Stomach smooth muscle (tissue), 2 donors: ENCODE results near the gene PEAK3.

Experiments
- H3K27ac ChIP-seq: one replicate; pipeline ENCODE4 v1.7.0; 2013; ENCODE audit warnings: mild to moderate bottlenecking, low read length, inconsistent platforms
- H3K27me3 ChIP-seq, 2 donors: one replicate each; pipeline ENCODE4 v1.7.0; 2013; ENCODE audit warnings: low read length in 2 of 2; ENCODE audit not compliant: insufficient read depth in 2 of 2, control insufficient read depth in 1 of 2
- H3K36me3 ChIP-seq, 2 donors: one replicate each; pipeline ENCODE4 v1.7.0; 2013; ENCODE audit warnings: low read length in 2 of 2; ENCODE audit not compliant: control insufficient read depth in 2 of 2, insufficient read depth in 2 of 2
- H3K4me1 ChIP-seq: one replicate; pipeline ENCODE4 v1.7.0; 2013; ENCODE audit warnings: low read length; ENCODE audit not compliant: control insufficient read depth, insufficient read depth
- H3K4me3 ChIP-seq, 2 donors: one replicate each; pipeline ENCODE4 v1.7.0; 2013; ENCODE audit warnings: low read length in 2 of 2
- H3K9ac ChIP-seq, 2 donors: one replicate each; pipeline ENCODE4 v1.7.0; 2013; ENCODE audit warnings: low read length in 2 of 2, mild to moderate bottlenecking in 1 of 2
- H3K9me3 ChIP-seq, 2 donors: one replicate each; pipeline ENCODE4 v1.7.0; 2013; ENCODE audit warnings: low read length in 2 of 2; ENCODE audit not compliant: control insufficient read depth in 2 of 2
- donor health status: healthy.
- donor health status: Pancreatic carcinoma.

The PEAK3 gene

GRCh38 chr19:2254064-2254872 is 27.7 kb downstream of the PEAK3 start:
- H3K27me3 ChIP-seq = peaks cover 32 to 44% of the 10 kb centered on the region in 2 donors

GRCh38 chr19:2253106-2254063 is 28.6 kb downstream of the PEAK3 start:
- H3K9ac ChIP-seq = no peak overlapping the region
- no peak overlapping the region for H3K27ac ChIP-seq
- no peaks in the 10 kb centered on the region for H3K9me3 ChIP-seq
- peaks cover 35% of the 10 kb centered on the region for H3K4me1 ChIP-seq
- peak overlapping the region in 1 of 2 donors; percentile 40 for H3K4me3 ChIP-seq
- H3K27me3 ChIP-seq = peaks cover 32 to 45% of the 10 kb centered on the region in 2 donors
- H3K36me3 ChIP-seq = no peaks in the 10 kb centered on the region

More at GRCh38 chr19:2254064-2254872, 27.7 kb downstream of the PEAK3 start:
- H3K9me3 ChIP-seq = no peaks in the 10 kb centered on the region
- no peak overlapping the region for H3K9ac ChIP-seq
- H3K36me3 ChIP-seq = no peaks in the 10 kb centered on the region
- H3K4me1 ChIP-seq = peaks cover 35% of the 10 kb centered on the region
- no peak overlapping the region for H3K27ac ChIP-seq
- no peak overlapping the region for H3K4me3 ChIP-seq

GRCh38 chr19:2252797-2253105 is 29.2 kb downstream of the PEAK3 start:
- Histone ChIP-seq H3K4me1 (peaks cover 35% of the 10 kb centered on the region), H3K4me3 (peak overlapping the region in 1 of 2 donors; percentile 40), H3K9me3 (no peaks in the 10 kb centered on the region), H3K36me3 (no peaks in the 10 kb centered on the region), H3K27me3 (peaks cover 32 to 45% of the 10 kb centered on the region in 2 donors), H3K9ac (no peak overlapping the region), H3K27ac (no peak overlapping the region)

GRCh38 chr19:2252055-2252796 is 29.7 kb downstream of the PEAK3 start:
- Histone ChIP-seq H3K9me3 (no peaks in the 10 kb centered on the region), H3K9ac (no peak overlapping the region), H3K27me3 (peaks cover 32 to 45% of the 10 kb centered on the region in 2 donors), H3K36me3 (peaks cover 4% of the 10 kb centered on the region in 2 donors), H3K27ac (no peak overlapping the region), H3K4me1 (peaks cover 35% of the 10 kb centered on the region), H3K4me3 (peak overlapping the region in 1 of 2 donors; percentile 22)

GRCh38 chr19:2251106-2252054 is 30.6 kb downstream of the PEAK3 start:
- H3K4me1 ChIP-seq = peaks cover 35% of the 10 kb centered on the region
- peaks cover 32 to 45% of the 10 kb centered on the region in 2 donors for H3K27me3 ChIP-seq

GRCh38 chr19:2250766-2251105 is 31.2 kb downstream of the PEAK3 start:
- peaks cover 35% of the 10 kb centered on the region for H3K4me1 ChIP-seq
- peaks cover 13 to 18% of the 10 kb centered on the region in 2 donors for H3K36me3 ChIP-seq
- H3K4me3 ChIP-seq = no peak overlapping the region
- no peaks in the 10 kb centered on the region for H3K9me3 ChIP-seq
- no peak overlapping the region for H3K27ac ChIP-seq
- H3K27me3 ChIP-seq = peaks cover 32 to 45% of the 10 kb centered on the region in 2 donors
- H3K9ac ChIP-seq = no peak overlapping the region

More at GRCh38 chr19:2251106-2252054, 30.6 kb downstream of the PEAK3 start:
- Histone ChIP-seq H3K36me3 (peaks cover 10 to 12% of the 10 kb centered on the region in 2 donors), H3K9me3 (no peaks in the 10 kb centered on the region), H3K27ac (no peak overlapping the region), H3K4me3 (peak overlapping the region in 1 of 2 donors; percentile 22), H3K9ac (no peak overlapping the region)

GRCh38 chr19:2249880-2250765 is 31.9 kb downstream of the PEAK3 start:
- no peaks in the 10 kb centered on the region for H3K9me3 ChIP-seq
- H3K27ac ChIP-seq = no peak overlapping the region
- H3K27me3 ChIP-seq = peaks cover 32 to 45% of the 10 kb centered on the region in 2 donors
- H3K4me3 ChIP-seq = no peak overlapping the region
- no peak overlapping the region for H3K9ac ChIP-seq
- peaks cover 35% of the 10 kb centered on the region for H3K4me1 ChIP-seq
- H3K36me3 ChIP-seq = peaks cover 19 to 24% of the 10 kb centered on the region in 2 donors

- Histone ChIP-seq H3K4me1 (peaks cover 35% of the 10 kb centered on the region), H3K27ac (no peak within 1 kb of the TSS), H3K9me3 (no peaks in the 10 kb centered on the region), H3K4me3 (no peak within 1 kb of the TSS), H3K36me3 (peaks cover 27 to 33% of the 10 kb centered on the region in 2 donors), H3K27me3 (peaks cover 31 to 45% of the 10 kb centered on the region in 2 donors), H3K9ac (no peak within 1 kb of the TSS)
These were observed 32.7 kb downstream of the PEAK3 start, which contains the start of gene AMH for GRCh38 chr19:2249010-2249866. Gene AMH (plus strand): TSS chr19:2249323. CDS start chr19:2249333, 10 bp downstream.
